Measurements from ENCODE around the gene EDEM1.

DNA sequence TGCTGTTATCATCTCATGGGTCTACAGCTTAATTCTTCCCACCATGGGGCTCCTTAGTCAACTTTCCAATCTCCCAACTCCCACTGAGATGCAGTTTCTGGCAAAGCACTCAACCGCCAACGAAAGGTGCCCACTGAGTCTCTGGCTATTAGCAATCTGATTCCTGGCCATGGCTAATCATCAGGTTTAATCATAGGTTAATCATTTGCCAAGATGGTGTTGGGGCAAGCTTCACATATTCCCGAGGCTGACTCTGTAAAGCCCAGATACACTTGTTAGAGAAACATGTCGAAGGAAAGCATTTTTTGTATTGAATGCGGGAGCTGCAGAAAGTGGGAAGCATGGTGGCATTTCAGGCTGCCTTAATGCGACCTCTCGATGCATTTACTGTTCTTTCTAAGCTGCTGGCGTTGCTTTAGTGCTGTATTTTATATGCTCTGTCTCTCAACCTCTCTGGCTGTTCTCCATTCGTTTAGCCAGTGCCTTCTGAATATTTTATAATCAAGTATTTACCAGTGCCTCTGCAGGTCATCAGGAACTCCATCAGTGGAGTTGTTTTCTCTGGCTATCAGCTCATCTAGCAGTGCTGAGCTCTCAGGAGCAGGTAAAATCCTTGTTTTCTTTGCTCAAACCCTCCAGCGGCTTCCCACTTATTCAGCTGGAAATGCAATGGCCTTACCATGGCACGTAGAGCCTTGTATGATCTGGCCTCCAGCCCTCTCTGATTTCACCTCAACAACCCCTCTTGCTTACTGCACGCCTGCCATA lies 67.0 kb downstream of the EDEM1 start:
- TF ChIP-seq, protein P1, sequence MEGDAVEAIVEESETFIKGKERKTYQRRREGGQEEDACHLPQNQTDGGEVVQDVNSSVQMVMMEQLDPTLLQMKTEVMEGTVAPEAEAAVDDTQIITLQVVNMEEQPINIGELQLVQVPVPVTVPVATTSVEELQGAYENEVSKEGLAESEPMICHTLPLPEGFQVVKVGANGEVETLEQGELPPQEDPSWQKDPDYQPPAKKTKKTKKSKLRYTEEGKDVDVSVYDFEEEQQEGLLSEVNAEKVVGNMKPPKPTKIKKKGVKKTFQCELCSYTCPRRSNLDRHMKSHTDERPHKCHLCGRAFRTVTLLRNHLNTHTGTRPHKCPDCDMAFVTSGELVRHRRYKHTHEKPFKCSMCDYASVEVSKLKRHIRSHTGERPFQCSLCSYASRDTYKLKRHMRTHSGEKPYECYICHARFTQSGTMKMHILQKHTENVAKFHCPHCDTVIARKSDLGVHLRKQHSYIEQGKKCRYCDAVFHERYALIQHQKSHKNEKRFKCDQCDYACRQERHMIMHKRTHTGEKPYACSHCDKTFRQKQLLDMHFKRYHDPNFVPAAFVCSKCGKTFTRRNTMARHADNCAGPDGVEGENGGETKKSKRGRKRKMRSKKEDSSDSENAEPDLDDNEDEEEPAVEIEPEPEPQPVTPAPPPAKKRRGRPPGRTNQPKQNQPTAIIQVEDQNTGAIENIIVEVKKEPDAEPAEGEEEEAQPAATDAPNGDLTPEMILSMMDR (IDR thresholded peaks at IDR 0.05): no peak
- TF ChIP-seq POLR2A (IDR thresholded peaks at IDR 0.05): no peak

Data from gastroesophageal sphincter (tissue), 3 donors.